Stimulated activated naive B cell treated with anti-CD40 and anti-IgM and Interleukin-4, amounts not matched to agents 10 μg/mL and 1 μg/mL and 100 μg/mL, for 72 hours (primary cell): Measurements from ENCODE around the gene TUBD1.
"Not testable (repeated sequence)": the region's sequence is repeated elsewhere in the genome, so short reads cannot be mapped to it uniquely, and the experiment has no call there.

Source experiments
- ATAC-seq, 2 donors: fragments of 150-1000 bp; cut with Tn5 transposase; replicated peaks; 2 replicates each; pipeline ENCODE4 v1.10.0; 2021; ENCODE audit warnings: moderate library complexity in 1 of 2
- DNase-seq: peaks from one replicate; pipeline ENCODE4 v3.0.0; 2021
- H3K27ac Mint-ChIP-seq: one replicate; pipeline ENCODE4 v1.8.0; 2022; ENCODE audit warnings: mild to moderate bottlenecking, mixed read lengths
- H3K27me3 Mint-ChIP-seq, 2 donors: one replicate each; pipeline ENCODE4 v1.8.0; 2022; ENCODE audit warnings: mixed read lengths in 2 of 2
- H3K36me3 Mint-ChIP-seq, 2 donors: one replicate each; pipeline ENCODE4 v1.8.0; 2022; ENCODE audit warnings: mixed read lengths in 2 of 2, mild to moderate bottlenecking in 1 of 2
- H3K4me1 Mint-ChIP-seq, 2 donors: one replicate each; pipeline ENCODE4 v1.8.0; 2022; ENCODE audit warnings: mixed read lengths in 2 of 2, mild to moderate bottlenecking in 1 of 2
- H3K4me3 Mint-ChIP-seq, 2 donors: one replicate each; pipeline ENCODE4 v1.8.0; 2022; ENCODE audit warnings: mild to moderate bottlenecking in 2 of 2, mixed read lengths in 2 of 2, moderate library complexity in 1 of 2
- H3K9me3 Mint-ChIP-seq, 2 donors: one replicate each; pipeline ENCODE4 v1.8.0; 2022; ENCODE audit warnings: mixed read lengths in 2 of 2, mild to moderate bottlenecking in 1 of 2

The TUBD1 gene

GRCh38 chr17:59858932-59859331 is 33.8 kb downstream of the TUBD1 start:
- Mint-ChIP-seq H3K4me3 (no peak overlapping the region), H3K36me3 (peaks cover 3 to 5% of the 10 kb centered on the region in 2 donors), H3K27ac (no peak overlapping the region)

GRCh38 chr17:59858167-59858816 is 34.5 kb downstream of the TUBD1 start:
- Mint-ChIP-seq H3K27ac (no peak overlapping the region), H3K4me3 (no peak overlapping the region), H3K4me1 (peaks cover 10 to 12% of the 10 kb centered on the region in 2 donors), H3K36me3 (peaks cover 3 to 5% of the 10 kb centered on the region in 2 donors), H3K27me3 (no peaks in the 10 kb centered on the region), H3K9me3 (peaks cover 0 to under 1% of the 10 kb centered on the region in 2 donors)
- DNase-seq (no peak), ATAC-seq (no peak)

More at GRCh38 chr17:59858932-59859331, 33.8 kb downstream of the TUBD1 start:
- H3K9me3 Mint-ChIP-seq = no peaks in the 10 kb centered on the region
- no peak for DNase-seq
- H3K4me1 Mint-ChIP-seq = peaks cover 6 to 9% of the 10 kb centered on the region in 2 donors
- no peak for ATAC-seq
- H3K27me3 Mint-ChIP-seq = no peaks in the 10 kb centered on the region

DNA sequence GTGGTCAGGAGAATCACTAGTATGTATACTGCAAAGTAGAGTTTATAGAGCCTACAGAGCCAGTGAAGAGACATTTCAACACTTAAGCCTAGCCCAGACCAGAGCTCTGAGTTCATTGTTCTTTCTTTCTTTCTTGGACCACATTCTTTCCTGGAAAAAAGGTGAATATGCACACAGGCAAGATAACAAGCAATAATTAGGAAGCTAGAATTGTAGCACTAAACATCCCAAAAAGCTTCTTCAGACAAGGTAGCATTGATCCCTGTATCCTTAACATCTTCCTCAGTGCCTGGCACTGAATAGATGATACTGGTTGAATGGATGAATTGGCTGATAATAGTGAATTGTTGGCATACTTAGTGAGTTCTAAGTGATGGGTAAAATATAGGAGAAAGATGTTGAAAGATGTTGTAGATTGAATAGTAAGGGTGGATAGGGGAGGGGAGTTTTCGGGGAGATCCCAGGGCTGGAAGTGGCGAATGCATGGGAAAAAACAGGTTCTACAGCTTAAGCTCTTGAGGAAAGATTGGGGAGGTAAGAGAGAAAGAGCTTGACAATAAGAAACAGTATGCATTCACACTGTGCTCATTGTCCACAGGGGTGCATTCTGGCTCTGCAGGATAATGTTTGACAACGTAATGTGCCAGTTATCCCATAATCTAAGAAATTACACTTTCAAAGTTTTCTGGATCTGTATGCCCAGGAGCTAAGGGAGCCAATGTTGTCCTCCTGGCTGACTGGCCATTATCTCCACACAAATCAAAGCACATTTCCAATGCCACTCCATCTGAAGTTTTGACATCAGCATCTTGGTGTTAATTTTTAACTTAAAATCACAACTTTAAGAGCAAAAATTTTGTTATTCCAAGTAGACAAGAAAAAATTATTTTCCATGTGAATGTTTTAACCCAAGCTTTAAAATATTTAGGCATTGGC is 35.6 kb downstream of the TUBD1 start:
- no peak overlapping the region for H3K27ac Mint-ChIP-seq

DNA sequence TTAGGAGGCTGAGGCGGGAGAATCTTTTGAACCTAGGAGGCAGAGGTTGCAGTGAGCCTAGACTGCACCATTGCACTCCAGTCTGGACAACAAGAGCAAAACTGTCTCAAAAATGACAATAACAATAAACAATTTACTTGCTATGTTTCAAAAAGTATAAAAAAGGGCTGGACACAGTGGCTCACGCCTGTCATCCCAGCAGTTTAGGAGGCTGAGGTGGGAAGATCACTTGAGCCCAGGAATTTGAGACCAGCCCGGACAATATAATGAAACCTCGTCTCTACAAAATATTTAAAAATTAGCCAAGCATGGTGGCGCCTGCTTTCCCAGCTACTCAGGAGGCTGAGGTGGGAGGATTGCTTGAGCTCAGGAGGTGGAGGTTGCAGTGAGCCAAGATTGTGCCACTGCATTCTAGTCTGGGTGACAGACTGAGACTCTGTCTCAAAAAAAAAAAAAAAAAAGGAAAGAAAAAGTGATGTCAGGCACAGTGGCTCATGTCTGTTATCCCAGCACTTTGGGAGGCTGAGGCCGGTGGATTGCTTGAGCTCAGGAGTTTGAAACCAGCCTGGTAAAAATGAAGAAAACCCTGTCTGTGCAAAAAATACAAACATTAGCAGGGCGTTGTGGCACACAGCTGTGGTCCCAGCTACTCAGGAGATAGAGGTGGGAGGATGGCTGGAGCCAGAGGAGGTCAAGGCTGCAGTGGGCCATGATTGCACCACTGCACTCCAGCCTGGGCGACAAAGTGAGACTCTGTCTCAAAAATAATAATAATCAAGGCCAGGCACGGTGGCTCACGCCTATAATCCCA is 38.6 kb downstream of the TUBD1 start:
- not testable (repeated sequence) for H3K27me3 Mint-ChIP-seq, DNase-seq, H3K27ac Mint-ChIP-seq, H3K36me3 Mint-ChIP-seq, ATAC-seq, H3K4me3 Mint-ChIP-seq, H3K9me3 Mint-ChIP-seq
- H3K4me1 Mint-ChIP-seq = peaks cover 15 to 20% of the 10 kb centered on the region in 2 donors

More for the DNA sequence above, 35.6 kb downstream of the TUBD1 start:
- Mint-ChIP-seq H3K4me3 (no peak overlapping the region), H3K27me3 (no peaks in the 10 kb centered on the region), H3K9me3 (peaks cover 3 to 4% of the 10 kb centered on the region in 2 donors), H3K36me3 (peaks cover 6 to 9% of the 10 kb centered on the region in 2 donors), H3K4me1 (peaks cover 15 to 16% of the 10 kb centered on the region in 2 donors)
- ATAC-seq (no peak), DNase-seq (no peak)

DNA sequence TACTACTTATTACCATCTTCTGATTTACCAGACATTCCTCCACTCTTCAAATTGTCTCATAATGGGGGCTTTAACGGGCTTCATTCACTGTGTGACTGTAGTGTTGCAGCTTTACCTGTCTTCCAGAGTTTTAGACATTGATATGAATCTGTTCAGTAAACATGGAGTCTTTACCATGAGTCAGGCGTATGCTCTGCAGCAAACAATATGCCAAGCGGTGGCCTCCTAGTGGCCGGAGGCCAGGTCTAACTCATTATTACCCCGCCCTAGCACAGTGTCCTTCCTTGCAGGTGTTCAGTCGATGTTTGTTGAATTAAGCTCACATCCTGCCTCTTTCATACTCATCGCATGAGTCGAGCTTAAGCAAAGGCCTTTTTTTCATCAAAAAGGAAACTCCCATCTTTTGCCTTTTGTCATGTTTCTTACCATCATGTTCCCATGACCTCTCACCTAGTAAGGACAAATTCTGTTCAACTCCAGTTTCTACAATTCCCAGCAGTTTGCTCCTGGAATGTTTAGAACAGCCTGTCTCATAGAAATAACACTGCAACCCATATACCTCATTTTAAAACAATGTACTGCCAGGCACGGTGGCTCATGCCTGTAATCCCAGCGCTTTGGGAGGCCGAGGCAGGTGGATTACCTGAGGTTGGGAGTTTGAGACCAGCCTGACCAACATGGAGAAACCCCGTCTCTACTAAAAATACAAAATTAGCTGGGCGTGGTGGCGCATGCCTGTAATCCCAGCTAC is 39.4 kb downstream of the TUBD1 start:
- Mint-ChIP-seq H3K27me3 (no peaks in the 10 kb centered on the region), H3K4me3 (no peak overlapping the region), H3K9me3 (peaks cover 3 to 4% of the 10 kb centered on the region in 2 donors), H3K4me1 (peaks cover 19 to 28% of the 10 kb centered on the region in 2 donors), H3K27ac (peak overlapping the region; percentile 37), H3K36me3 (peaks cover 3 to 4% of the 10 kb centered on the region in 2 donors)
- ATAC-seq (peak; percentile 71 to 81), DNase-seq (no peak)

DNA sequence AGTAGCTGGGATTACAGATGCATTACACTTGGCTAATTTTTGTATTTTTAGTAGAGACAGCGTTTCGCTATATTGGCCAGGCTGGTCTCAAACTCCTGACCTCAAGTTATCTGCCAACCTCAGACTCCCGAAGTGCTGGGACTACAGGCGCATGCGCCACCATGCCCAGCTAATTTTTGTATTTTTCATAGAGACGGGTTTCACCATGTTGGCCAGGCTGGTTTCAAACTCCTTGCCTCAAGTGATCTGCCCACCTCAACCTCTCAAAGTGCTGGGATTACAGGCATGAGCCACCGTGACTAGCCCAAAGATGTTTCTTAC is 39.9 kb downstream of the TUBD1 start:
- H3K4me3 Mint-ChIP-seq = not testable (repeated sequence)
- peak overlapping the region; percentile 37 for H3K27ac Mint-ChIP-seq

GRCh38 chr17:59851439-59852375 is 41.0 kb downstream of the TUBD1 start:
- Mint-ChIP-seq H3K4me3 (no peak overlapping the region), H3K9me3 (peaks cover 3 to 4% of the 10 kb centered on the region in 2 donors), H3K4me1 (peaks cover 24 to 43% of the 10 kb centered on the region in 2 donors), H3K27me3 (no peaks in the 10 kb centered on the region), H3K27ac (no peak overlapping the region), H3K36me3 (peaks cover 3 to 4% of the 10 kb centered on the region in 2 donors)
- ATAC-seq (no peak), DNase-seq (no peak)

More for the DNA sequence above, 39.9 kb downstream of the TUBD1 start:
- not testable (repeated sequence) for ATAC-seq, H3K27me3 Mint-ChIP-seq, DNase-seq, H3K9me3 Mint-ChIP-seq, H3K36me3 Mint-ChIP-seq
- peaks cover 22 to 33% of the 10 kb centered on the region in 2 donors for H3K4me1 Mint-ChIP-seq

DNA sequence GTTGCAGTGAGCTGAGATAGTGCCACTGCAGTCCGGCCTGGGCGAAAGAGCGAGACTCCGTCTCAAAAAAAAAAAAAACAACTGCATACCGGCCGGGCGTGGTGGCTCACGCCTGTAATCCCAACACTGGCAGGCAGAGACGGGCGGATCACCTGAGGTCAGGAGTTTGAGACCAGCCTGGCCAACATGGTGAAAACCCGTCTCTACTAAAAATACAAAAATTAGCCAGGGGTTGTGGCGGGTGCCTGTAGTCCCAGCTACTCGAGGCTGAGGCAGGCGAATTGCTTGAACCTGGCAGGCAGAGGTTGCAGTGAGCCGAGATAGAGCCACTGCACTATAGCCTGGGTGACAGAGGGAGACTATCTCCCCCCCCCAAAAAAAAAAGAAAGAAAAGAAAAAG is 42.4 kb downstream of the TUBD1 start:
- not testable (repeated sequence) for H3K27me3 Mint-ChIP-seq, ATAC-seq, H3K9me3 Mint-ChIP-seq, H3K36me3 Mint-ChIP-seq, H3K4me3 Mint-ChIP-seq, DNase-seq
- Mint-ChIP-seq H3K27ac (peak overlapping the region; percentile 14), H3K4me1 (peaks cover 32 to 51% of the 10 kb centered on the region in 2 donors)

DNA sequence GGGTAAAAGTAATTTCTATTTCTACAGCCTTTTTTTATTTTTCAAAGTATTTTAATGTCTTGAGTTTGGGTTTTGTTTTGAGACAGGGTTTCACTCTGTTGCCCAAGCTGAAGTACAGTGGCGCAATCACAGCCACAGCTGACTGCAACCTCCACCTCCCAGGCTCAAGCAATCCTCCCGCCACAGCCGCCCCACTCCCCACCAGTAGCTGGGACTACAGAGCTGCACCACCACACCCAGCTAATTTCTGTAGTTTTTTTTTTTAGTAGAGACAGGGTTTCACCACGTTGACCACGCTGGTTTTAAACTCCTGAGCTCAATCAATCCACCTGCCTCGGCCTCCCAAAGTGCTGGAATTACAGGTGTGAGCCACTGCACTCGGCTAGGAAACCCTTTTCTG is 44.0 kb downstream of the TUBD1 start:
- Mint-ChIP-seq H3K4me3 (peak overlapping the region; percentile 20 to 55), H3K4me1 (peaks cover 34 to 61% of the 10 kb centered on the region in 2 donors), H3K9me3 (peaks cover 3 to 4% of the 10 kb centered on the region in 2 donors), H3K36me3 (peaks cover 4% of the 10 kb centered on the region in 2 donors), H3K27me3 (no peaks in the 10 kb centered on the region), H3K27ac (peak overlapping the region; percentile 80)
- ATAC-seq (peak; percentile 32 to 49), DNase-seq (peak; percentile 52)

- Mint-ChIP-seq H3K27me3 (no peaks in the 10 kb centered on the region), H3K27ac (peak overlapping the region; percentile 80), H3K4me3 (no peak overlapping the region), H3K9me3 (peaks cover 3 to 4% of the 10 kb centered on the region in 2 donors), H3K4me1 (peaks cover 34 to 61% of the 10 kb centered on the region in 2 donors), H3K36me3 (peaks cover 4 to 5% of the 10 kb centered on the region in 2 donors)
- no peak for ATAC-seq
- no peak for DNase-seq
Measured at GRCh38 chr17:59848385-59848668, 44.4 kb downstream of the TUBD1 start.

DNA sequence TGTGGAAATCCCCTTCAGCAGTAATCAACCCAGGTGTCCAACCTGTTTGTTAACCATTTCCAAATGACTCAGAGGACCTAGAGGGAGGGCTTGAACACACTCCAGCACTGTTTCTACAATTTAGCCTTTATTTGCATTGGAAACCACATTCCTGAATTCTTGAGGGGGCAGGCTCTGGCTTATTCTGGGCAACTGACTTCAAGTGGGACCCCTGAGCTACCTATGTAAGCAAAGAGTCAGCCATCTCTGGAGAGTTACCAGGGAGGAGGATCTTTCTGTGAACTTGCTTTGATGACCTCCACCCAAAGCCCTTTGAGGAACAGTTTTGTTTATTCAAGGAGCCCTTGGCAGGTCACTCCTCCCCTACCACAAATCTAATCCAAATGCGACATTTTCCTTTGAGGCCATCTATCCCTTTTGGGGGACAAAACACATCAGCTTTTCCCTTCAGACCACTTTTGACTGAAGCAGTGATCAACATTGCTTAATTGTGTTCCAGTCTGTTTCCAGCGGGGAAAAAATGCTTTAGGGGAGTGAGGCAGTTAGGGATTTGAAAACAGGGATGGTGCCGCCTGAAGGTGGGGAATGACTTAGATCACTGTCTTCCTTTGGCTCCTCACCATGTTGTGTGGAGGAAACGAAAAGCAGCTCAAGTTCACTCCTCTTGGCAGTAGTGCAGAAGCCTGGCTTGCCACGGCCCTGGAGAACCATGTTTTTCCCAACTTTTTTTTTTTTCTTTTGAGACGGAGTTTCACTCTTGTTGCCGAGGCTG is 46.2 kb downstream of the TUBD1 start:
- H3K9me3 Mint-ChIP-seq = no peaks in the 10 kb centered on the region

More for the DNA sequence above, 46.2 kb downstream of the TUBD1 start:
- H3K27ac Mint-ChIP-seq = peak overlapping the region; percentile 33
- no peaks in the 10 kb centered on the region for H3K27me3 Mint-ChIP-seq
- peak; percentile 40 for DNase-seq
- peak overlapping the region; percentile 22 to 71 for H3K4me3 Mint-ChIP-seq
- H3K4me1 Mint-ChIP-seq = peaks cover 39 to 72% of the 10 kb centered on the region in 2 donors
- ATAC-seq = peak; percentile 49 to 56
- peaks cover 11 to 17% of the 10 kb centered on the region in 2 donors for H3K36me3 Mint-ChIP-seq
